Epithelial cell of esophagus (primary cell): Measurements from ENCODE around the gene IL10RA.
"Not testable (repeated sequence)": the region's sequence is repeated elsewhere in the genome, so short reads cannot be mapped to it uniquely, and the experiment has no call there.

Experiments used
- DNase-seq: peaks from one replicate; pipeline ENCODE4 v3.0.0; 2010; ENCODE audit warnings: low read depth
- H3K4me3 ChIP-seq: 2 replicates; pipeline ENCODE4 v1.5.1; 2011; ENCODE audit warnings: mild to moderate bottlenecking, low read length, control low read depth
- TF ChIP-seq, protein P1 (sequence below): IDR thresholded peaks from 2 replicates; pipeline ENCODE4 v1.5.1; 2011; ENCODE audit warnings: low read depth, mild to moderate bottlenecking, low read length, control low read depth, inconsistent platforms; ENCODE audit not compliant: insufficient read depth; ENCODE audit errors: missing control alignments

The IL10RA gene

DNA sequence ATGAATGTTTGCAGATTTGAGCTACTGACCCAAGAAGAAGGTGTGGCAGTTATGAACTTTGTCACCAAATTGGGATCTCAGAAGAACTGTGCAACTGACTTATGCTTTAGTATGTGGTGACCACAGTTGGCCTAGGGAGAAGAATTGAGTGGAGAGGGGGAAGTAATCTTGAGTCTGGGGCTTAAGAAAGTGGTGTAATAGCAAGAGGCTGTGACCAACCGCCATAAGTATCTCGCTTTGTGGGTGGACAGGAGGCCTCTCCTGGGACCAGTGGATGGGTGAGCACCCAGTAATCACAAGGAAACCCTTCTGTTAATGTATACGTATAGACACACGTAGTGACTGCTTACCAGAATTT is 12.7 kb upstream of the IL10RA start:
- DNase-seq: no peak
- no peak overlapping the region for H3K4me3 ChIP-seq
- TF ChIP-seq, protein P1, sequence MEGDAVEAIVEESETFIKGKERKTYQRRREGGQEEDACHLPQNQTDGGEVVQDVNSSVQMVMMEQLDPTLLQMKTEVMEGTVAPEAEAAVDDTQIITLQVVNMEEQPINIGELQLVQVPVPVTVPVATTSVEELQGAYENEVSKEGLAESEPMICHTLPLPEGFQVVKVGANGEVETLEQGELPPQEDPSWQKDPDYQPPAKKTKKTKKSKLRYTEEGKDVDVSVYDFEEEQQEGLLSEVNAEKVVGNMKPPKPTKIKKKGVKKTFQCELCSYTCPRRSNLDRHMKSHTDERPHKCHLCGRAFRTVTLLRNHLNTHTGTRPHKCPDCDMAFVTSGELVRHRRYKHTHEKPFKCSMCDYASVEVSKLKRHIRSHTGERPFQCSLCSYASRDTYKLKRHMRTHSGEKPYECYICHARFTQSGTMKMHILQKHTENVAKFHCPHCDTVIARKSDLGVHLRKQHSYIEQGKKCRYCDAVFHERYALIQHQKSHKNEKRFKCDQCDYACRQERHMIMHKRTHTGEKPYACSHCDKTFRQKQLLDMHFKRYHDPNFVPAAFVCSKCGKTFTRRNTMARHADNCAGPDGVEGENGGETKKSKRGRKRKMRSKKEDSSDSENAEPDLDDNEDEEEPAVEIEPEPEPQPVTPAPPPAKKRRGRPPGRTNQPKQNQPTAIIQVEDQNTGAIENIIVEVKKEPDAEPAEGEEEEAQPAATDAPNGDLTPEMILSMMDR: no peak

DNA sequence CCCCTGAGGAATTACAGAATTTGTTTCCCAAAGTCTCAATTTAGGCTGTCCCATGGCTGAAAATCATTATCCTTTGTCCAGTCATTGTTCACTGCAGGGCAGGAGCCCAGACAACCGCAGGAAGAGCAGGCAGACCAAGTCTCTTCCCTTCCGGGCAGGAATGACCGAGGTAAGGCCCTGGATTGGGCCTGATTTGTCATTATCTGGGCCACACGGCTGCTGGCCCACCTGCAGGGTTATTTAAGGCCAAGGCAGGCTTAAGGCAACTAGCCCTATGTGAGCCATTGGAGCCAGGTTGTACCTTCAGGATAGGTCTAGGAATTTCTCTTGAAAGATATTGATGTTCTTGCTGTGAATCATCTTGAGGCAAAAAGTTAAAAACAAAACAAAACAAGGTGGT is 9.7 kb upstream of the IL10RA start:
- no peak for DNase-seq
- TF ChIP-seq, protein P1: no peak
- H3K4me3 ChIP-seq: no peak overlapping the region

DNA sequence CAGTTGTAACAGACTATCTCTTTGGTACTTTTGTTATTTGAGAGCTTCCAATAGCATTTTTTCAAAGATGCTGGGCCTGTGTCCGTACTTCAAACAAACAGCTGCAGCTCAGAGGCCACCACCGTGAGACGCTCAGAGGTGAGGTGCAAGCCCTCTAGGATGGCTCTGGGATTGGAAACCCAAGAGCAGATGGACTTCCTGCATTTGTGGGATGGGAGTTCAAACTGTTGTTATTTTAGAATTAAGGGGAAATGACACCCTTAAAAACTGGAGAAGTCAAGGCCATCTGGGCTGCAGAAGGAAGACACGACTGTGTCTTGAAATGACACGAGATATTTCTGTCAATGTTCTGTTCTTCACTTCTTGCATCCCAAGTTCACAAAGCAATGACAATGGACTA is 9.2 kb upstream of the IL10RA start:
- no peak for DNase-seq
- TF ChIP-seq, protein P1: no peak
- no peak overlapping the region for H3K4me3 ChIP-seq

DNA sequence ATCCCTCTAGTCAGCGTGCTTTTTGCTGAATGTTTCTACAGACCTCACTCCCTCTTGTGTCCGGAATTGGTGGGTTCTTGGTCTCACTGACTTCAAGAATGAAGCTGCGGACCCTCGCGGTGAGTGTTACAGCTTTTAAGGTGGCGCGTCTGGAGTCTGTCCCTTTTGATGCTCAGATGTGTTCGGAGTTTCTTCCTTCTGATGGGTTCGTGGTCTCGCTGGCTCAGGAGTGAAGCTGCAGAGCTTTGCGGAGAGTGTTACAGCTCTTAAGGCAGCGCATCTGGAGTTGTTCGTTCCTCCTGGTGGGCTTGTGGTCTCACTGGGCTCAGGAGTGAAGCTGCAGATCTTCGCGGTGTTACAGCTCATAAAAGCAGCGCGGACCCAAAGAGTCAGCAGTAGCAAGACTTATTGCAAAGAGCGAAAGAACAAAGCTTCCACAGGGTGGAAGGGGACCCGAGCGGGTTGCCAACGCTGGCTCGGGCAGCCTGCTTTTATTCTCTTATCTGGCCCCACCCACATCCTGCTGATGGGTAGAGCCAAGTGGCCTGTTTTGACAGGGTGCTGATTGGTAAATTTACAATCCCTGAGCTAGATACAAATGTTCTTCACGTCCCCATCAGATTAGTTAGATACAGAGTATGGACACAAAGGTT is 8.5 kb upstream of the IL10RA start:
- DNase-seq, H3K4me3 ChIP-seq: not testable (repeated sequence)

DNA sequence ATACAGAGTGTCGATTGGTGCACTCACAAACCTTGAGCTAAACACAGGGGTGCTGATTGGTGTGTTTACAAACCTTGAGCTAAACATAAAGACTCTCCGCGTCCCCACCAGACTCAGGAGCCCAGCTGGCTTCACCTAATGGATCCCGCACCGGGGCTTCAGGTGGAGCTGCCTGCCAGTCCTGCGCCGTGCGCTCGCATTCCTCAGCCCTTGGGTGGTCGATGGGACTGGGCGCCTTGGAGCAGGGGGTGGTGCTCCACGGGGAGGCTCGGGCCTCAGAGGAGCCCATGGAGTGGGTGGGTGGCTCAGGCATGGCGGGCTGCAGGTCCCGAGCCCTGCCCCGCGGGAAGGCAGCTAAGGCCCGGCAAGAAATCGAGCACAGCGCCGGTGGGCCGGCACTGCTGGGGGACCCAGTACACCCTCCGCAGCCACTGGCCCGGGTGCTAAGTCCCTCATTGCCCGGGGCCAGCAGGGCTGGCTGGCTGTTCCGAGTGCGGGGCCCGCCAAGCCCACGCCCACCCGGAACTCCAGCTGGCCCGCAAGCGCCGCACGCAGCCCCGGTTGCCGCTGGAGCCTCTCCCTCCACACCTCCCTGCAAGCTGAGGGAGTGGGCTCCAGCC is 7.8 kb upstream of the IL10RA start:
- not testable (repeated sequence) for H3K4me3 ChIP-seq, DNase-seq

DNA sequence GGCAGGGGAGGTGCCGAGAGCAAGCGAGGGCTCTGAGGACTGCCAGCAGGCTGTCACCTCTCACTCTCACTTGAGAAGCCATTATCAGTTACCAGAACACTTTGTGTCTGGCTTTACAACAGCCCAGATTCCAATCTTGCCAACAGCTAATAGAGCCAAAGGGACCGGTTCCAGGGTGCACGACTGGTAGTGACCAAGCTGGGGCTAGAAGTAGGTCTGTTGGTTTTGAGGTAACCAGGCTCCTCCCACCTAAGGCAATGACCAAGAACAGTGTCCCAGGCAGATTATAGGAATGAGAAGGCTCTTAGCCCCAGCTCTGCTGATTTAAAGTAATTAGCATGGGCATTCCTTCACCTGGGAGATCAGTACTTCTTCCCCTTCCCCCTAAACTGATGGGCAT is 7.2 kb upstream of the IL10RA start:
- H3K4me3 ChIP-seq: no peak overlapping the region
- DNase-seq: no peak
- TF ChIP-seq, protein P1: no peak

DNA sequence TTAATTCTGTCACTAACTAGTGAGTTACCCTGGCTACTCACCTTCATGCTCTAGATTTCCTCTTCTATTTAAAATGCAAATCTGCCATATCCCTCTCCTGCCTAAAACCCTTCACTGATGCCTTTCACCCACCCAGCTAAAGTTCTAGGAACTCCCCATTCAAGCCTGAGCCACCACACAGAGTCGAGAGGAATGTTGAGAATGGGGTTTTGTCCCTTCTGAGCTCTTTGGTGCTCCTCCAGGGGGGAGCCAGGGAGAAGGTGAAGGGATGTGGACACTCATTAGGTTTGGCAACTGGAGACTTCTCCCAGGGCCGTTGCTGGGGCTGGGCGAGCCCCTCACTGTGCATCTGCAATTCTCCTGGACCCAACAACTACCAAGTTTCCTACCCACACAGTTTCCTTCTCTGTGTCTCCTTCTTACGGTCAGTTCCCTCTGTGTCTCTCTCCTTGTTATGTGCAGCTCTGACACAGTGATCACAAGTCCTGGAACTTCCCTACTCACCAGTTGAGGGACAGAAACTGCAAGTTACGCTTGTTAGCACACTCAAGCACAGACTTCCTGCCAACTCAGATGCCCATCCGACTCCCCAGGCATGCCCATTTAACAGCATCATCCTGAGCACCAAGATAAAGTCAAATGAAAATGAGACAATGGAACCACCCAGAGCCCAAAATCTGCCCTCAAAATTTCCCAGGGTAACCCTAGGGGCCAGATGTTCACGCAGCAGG is 6.5 kb upstream of the IL10RA start:
- no peak overlapping the region for H3K4me3 ChIP-seq
- TF ChIP-seq, protein P1: no peak
- DNase-seq: no peak

DNA sequence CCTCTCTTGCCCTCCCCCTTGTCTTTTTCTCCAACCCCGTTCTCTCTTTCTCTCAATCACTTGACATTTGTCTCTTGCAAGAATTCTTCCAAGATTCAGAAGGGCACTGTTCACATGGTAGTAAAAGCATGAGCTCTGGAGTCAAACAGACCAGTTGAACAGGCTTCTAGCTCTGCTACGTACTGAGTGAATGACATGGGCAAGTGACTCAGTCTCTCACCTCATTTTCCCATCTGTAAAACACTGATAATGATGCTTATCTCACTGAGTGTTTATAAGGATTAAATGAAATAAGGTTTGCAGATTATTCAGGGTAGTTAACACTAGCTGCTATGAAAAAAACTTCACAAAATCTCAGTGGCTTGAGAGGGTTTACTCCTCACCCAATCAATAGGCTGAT is 5.9 kb upstream of the IL10RA start:
- no peak overlapping the region for H3K4me3 ChIP-seq
- peak; percentile 66 for DNase-seq
- TF ChIP-seq, protein P1: no peak
